Fibroblast of lung (primary cell): ENCODE measurements around the gene NF1. TPM values are rescaled to one million over a fixed set of nuclear protein-coding genes. Genes with fewer than 3 reads are reported as not detected.
"Not testable (repeated sequence)": the region's sequence is repeated elsewhere in the genome, so short reads cannot be mapped to it uniquely, and the experiment has no call there.

Source experiments
- DNase-seq, 2 donors: peaks; one replicate each; pipeline versions ENCODE4 v3.0.0 to v3.0.0-alpha.2; 2010; ENCODE audit warnings: low read depth in 2 of 2
- H2AFZ ChIP-seq: 2 replicates; pipeline ENCODE4 v1.5.1; 2012; ENCODE audit warnings: low read length, control low read depth, inconsistent platforms
- H3K27ac ChIP-seq: 2 replicates; pipeline ENCODE4 v1.5.1; 2011; ENCODE audit warnings: low read length, control low read depth; ENCODE audit not compliant: insufficient read depth
- H3K27me3 ChIP-seq: 2 replicates; pipeline ENCODE4 v1.5.1; 2011; ENCODE audit warnings: mild to moderate bottlenecking, low read length; ENCODE audit not compliant: control insufficient read depth, insufficient read depth
- H3K36me3 ChIP-seq: 2 replicates; pipeline ENCODE4 v1.5.1; 2011; ENCODE audit warnings: low read length; ENCODE audit not compliant: control insufficient read depth, insufficient read depth
- H3K4me1 ChIP-seq: 2 replicates; pipeline ENCODE4 v1.5.1; 2011; ENCODE audit warnings: low read length; ENCODE audit not compliant: control insufficient read depth, insufficient read depth; ENCODE audit errors: extremely low read depth
- H3K4me2 ChIP-seq: 2 replicates; pipeline ENCODE4 v1.5.1; 2011; ENCODE audit warnings: low read length, control low read depth; ENCODE audit not compliant: insufficient read depth; ENCODE audit errors: extremely low read depth
- H3K4me3 ChIP-seq, 4 experiments: fragments of 200-600 bp in 1 of 4; sonication (generic) in 1 of 4; replicated peaks in 1 of 4; 2 replicates each; pipeline ENCODE4 v1.5.1; 2011 to 2016; ENCODE audit warnings: low read length in 4 of 4, low read depth in 3 of 4, mild to moderate bottlenecking in 3 of 4, control low read depth in 2 of 4, inconsistent platforms in 1 of 4, mixed read lengths in 1 of 4; ENCODE audit not compliant: insufficient read depth in 1 of 4; ENCODE audit errors: control extremely low read depth in 1 of 4
- H3K79me2 ChIP-seq: 2 replicates; pipeline ENCODE4 v1.5.1; 2012; ENCODE audit warnings: mild to moderate bottlenecking, low read length, inconsistent platforms; ENCODE audit not compliant: control insufficient read depth, insufficient read depth
- H3K9ac ChIP-seq: 2 replicates; pipeline ENCODE4 v1.5.1; 2011; ENCODE audit warnings: mild to moderate bottlenecking, low read length, control low read depth; ENCODE audit not compliant: insufficient read depth
- H3K9me3 ChIP-seq: 2 replicates; pipeline ENCODE4 v1.5.1; 2012; ENCODE audit warnings: low read depth, low read length; ENCODE audit not compliant: control insufficient read depth, insufficient read depth
- H4K20me1 ChIP-seq: 2 replicates; pipeline ENCODE4 v1.5.1; 2011; ENCODE audit warnings: low read length; ENCODE audit not compliant: control insufficient read depth, insufficient read depth; ENCODE audit errors: extremely low read depth
- CTCF ChIP-seq, 2 donors: IDR thresholded peaks in 1 of 2; conservative IDR thresholded peaks in 1 of 2; 1 replicate in 1 of 2; 2 replicates in 1 of 2; pipeline ENCODE4 v1.5.1; 2011 to 2012; ENCODE audit warnings: low read length in 2 of 2, control low read depth in 1 of 2, inconsistent platforms in 1 of 2, low read depth in 1 of 2, mild to moderate bottlenecking in 1 of 2
- EZH2 ChIP-seq: IDR thresholded peaks from 2 replicates; pipeline ENCODE4 v1.5.1; 2012; ENCODE audit warnings: low read length, control low read depth, mild to moderate bottlenecking; ENCODE audit errors: missing control alignments
- polyA plus RNA-seq, 2 donors: library from polyadenylated mRNA; depleted of rRNA in 1 of 2; stranded (reverse) in 1 of 2; unstranded in 1 of 2; fragments of >200 nt; gene quantifications; 2 replicates each; pipeline ENCODE4 v1.2.1, GENCODE V29; 2011 to 2012; ENCODE audit warnings: missing spikeins in 1 of 2
- total RNA-seq: library from RNA; depleted of rRNA; stranded (reverse); fragments of >200 nt; gene quantifications from 2 replicates; pipeline ENCODE4 v1.2.1, GENCODE V29; 2014

The NF1 gene
- total and polyA plus RNA-seq, 2 donors (not counting 1 experiment from before 2014, with no cell fraction given) = 52.8 to 78.8 TPM

GRCh38 chr17:31085563-31085962 lies 9.2 kb upstream of the NF1 start:
- H3K36me3 ChIP-seq = no peaks in the 10 kb centered on the region
- H3K27ac ChIP-seq = no peak overlapping the region
- H3K4me1 ChIP-seq = no peaks in the 10 kb centered on the region
- H3K4me3 ChIP-seq = no peak overlapping the region
- H4K20me1 ChIP-seq = no peaks in the 10 kb centered on the region
- H3K4me2 ChIP-seq = no peak overlapping the region
- no peak for TF ChIP-seq CTCF (conservative IDR thresholded peaks at IDR 0.05 in 1 of 2, IDR thresholded peaks at IDR 0.05 in 1 of 2; ENCODE audit: low read depth in 1 of 2, low read length in 2 of 2)
- no peak for TF ChIP-seq EZH2
- DNase-seq = peak; percentile 69 to 75
- H2AFZ ChIP-seq = no peak overlapping the region
- no peaks in the 10 kb centered on the region for H3K79me2 ChIP-seq
- H3K9ac ChIP-seq = no peak overlapping the region
- H3K27me3 ChIP-seq = no peaks in the 10 kb centered on the region
- no peaks in the 10 kb centered on the region for H3K9me3 ChIP-seq

- Histone ChIP-seq H3K4me1 (no peaks in the 10 kb centered on the region), H3K79me2 (no peaks in the 10 kb centered on the region), H3K9me3 (no peaks in the 10 kb centered on the region), H2AFZ (no peak overlapping the region), H3K27ac (no peak overlapping the region), H3K9ac (no peak overlapping the region), H3K4me2 (no peak overlapping the region), H3K36me3 (no peaks in the 10 kb centered on the region), H3K4me3 (no peak overlapping the region), H4K20me1 (no peaks in the 10 kb centered on the region), H3K27me3 (no peaks in the 10 kb centered on the region)
- no peak for TF ChIP-seq EZH2
- TF ChIP-seq CTCF (conservative IDR thresholded peaks at IDR 0.05 in 1 of 2, IDR thresholded peaks at IDR 0.05 in 1 of 2; ENCODE audit: low read depth in 1 of 2, low read length in 2 of 2) = no peak
- DNase-seq = no peak
Observed at GRCh38 chr17:31089471-31089870, 5.3 kb upstream of the NF1 start.

- not testable (repeated sequence) for DNase-seq, H3K9me3 ChIP-seq, H3K36me3 ChIP-seq, H3K9ac ChIP-seq, H3K4me1 ChIP-seq, H3K4me3 ChIP-seq, H2AFZ ChIP-seq, H3K27me3 ChIP-seq, H3K79me2 ChIP-seq, H3K27ac ChIP-seq, H3K4me2 ChIP-seq, H4K20me1 ChIP-seq
Observed at GRCh38 chr17:31090650-31091049, 4.1 kb upstream of the NF1 start.
